Ovary (tissue), 9 donors: ENCODE results near the gene USP49. TPM values are rescaled to one million over a fixed set of nuclear protein-coding genes. Genes with fewer than 3 reads are reported as not detected.
"Not testable (repeated sequence)": the region's sequence is repeated elsewhere in the genome, so short reads cannot be mapped to it uniquely, and the experiment has no call there.

Experiments
- DNase-seq, 5 donors: peaks; one replicate each; pipeline ENCODE4 v3.0.0-alpha.2; 2019 to 2020
- H3K27ac ChIP-seq, 2 donors: fragments of 200-600 bp; one replicate each; pipeline versions ENCODE4 v1.5.1 to v1.8.0; 2019 to 2022
- H3K27me3 ChIP-seq: fragments of 200-600 bp; one replicate; pipeline ENCODE4 v1.8.0; 2022
- H3K36me3 ChIP-seq: fragments of 200-600 bp; sonication (generic); one replicate; pipeline ENCODE4 v1.5.1; 2019
- H3K4me1 ChIP-seq: one replicate; pipeline ENCODE4 v1.8.1; 2013; ENCODE audit warnings: mild to moderate bottlenecking, moderate library complexity; ENCODE audit not compliant: insufficient read depth
- H3K4me3 ChIP-seq: fragments of 200-600 bp; sonication (generic); one replicate; pipeline ENCODE4 v1.5.1; 2017
- H3K9me3 ChIP-seq, 2 donors: fragments of 200-600 bp in 1 of 2; sonication (generic) in 1 of 2; one replicate each; pipeline versions ENCODE4 v1.5.1 to v1.8.1; 2013 to 2019; ENCODE audit warnings: mild to moderate bottlenecking in 1 of 2, moderate library complexity in 1 of 2
- CTCF ChIP-seq, 3 donors: fragments of 450-650 bp in 2 of 3; fragments of 200-600 bp in 1 of 3; IDR thresholded peaks; one replicate each; pipeline versions ENCODE4 v1.5.1 to v1.8.0; 2016 to 2022; ENCODE audit warnings: antibody characterized with exemption in 3 of 3, mild to moderate bottlenecking in 1 of 3
- EP300 ChIP-seq: sonication (generic); formaldehyde crosslinking; IDR thresholded peaks from one replicate; pipeline ENCODE4 v1.6.1; 2017; ENCODE audit warnings: antibody characterized with exemption
- POLR2A ChIP-seq: fragments of 450-650 bp; IDR thresholded peaks from one replicate; pipeline ENCODE4 v1.6.1; 2017; ENCODE audit warnings: antibody characterized with exemption, mild to moderate bottlenecking, moderate library complexity
- WGBS, 3 donors: extraction: QIAGEN DNeasy Blood & Tissue Kit in 1 of 3; methylation state at CpG; one replicate each; pipeline versions ENCODE4 v1.1.5 to v1.1.7; 2013 to 2017; 5-methylcytosine and 5-hydroxymethylcytosine counted together
- intact Hi-C, 4 donors: fragments of 100-400 bp; cut with DNase I; formaldehyde crosslinking; loops; one replicate each; pipeline versions ENCODE4 v1.11.0 to v1.15.1; 2022 to 2023
- polyA plus RNA-seq, 2 donors: library from polyadenylated mRNA; stranded (reverse); fragments of 200-250 nt in 1 of 2; fragments of 350-450 nt in 1 of 2; fragmentation: Illumina TruSeq in 1 of 2; extraction: RNeasy Lipid Tissue Mini Kit (QIAGEN cat#74804) in 1 of 2; gene quantifications; one replicate each; pipeline ENCODE4 v1.2.3, GENCODE V29; 2013 to 2014
- total RNA-seq, 7 donors: library from RNA; depleted of rRNA in 2 of 7; stranded (reverse); fragments of >200 nt in 2 of 7; fragmentation: NEBNext Ultra II Directional in 3 of 7; extraction: Animal tissue kit (Norgen Biotek cat#: 25700) in 3 of 7; gene quantifications; one replicate each; pipeline versions ENCODE4 v1.1.0 to v1.2.4, GENCODE V29; 2016 to 2023
- donor health status: DM: no; HTN: no; CAD: no; lungs with moderate emphysema.
- donor health status: DM: no; HTN: no; CAD: no.
- donor health status: Bipolar disorder and iron deficiency.
- donor health status: DM: yes; HTN: yes; CAD: no.
- donor health status: DM: no; HTN: no; CAD: no.
- donor health status: DM: yes; HTN: yes; CAD: no.

The USP49 gene
- total and polyA plus RNA-seq, 9 donors, result 2.0 to 5.1 (median 3.1) TPM

DNA sequence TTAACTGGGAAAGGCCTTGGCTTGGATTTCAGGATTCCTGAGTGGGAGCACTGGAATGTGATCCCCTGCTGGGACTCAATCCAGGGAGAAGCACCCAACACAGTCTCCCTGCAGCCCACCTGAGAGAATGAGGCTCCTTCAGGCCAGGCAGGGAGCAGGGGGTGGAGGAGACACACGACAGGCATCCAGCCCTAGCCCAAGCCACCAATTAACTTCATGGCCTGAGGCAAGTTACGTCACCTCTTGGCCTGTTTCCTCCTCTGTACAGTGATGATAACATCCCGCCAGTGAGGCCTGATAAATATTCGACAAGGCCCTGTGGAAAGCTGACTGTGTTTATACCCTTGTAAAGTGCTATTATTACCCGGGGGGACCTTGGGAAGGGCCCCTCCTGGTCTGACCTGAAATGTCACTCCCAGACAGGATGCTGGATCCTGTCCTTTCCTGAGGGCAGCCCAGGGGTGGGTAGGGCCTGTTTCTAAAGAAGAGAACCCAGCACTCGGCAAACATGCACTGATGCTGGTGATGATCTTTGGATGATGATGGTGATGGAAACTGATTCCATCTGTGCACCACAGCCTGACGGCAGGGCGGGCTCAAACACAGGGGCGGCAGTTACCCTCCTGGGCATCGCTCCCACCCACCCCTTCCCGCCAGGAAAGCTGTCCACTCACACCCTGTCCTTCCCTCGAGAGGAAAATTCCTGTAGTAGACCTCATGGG is 127.9 kb downstream of the USP49 start:
- H3K27me3 ChIP-seq, result no peaks in the 10 kb centered on the region
- DNase-seq, result peak in 2 of 5 donors; percentile 43 to 66
- H3K36me3 ChIP-seq, result no peaks in the 10 kb centered on the region
- WGBS, 3 donors, result 37 to 39% (median 37%) methylated on average over 12 of the region's 12 CpGs
- H3K4me3 ChIP-seq, result no peak overlapping the region
- H3K9me3 ChIP-seq, result no peaks in the 10 kb centered on the region
- TF ChIP-seq POLR2A, result no peak
- TF ChIP-seq CTCF (IDR thresholded peaks at IDR 0.05), result no peak
- no peak for TF ChIP-seq EP300
- no peak overlapping the region for H3K27ac ChIP-seq
- H3K4me1 ChIP-seq, result no peaks in the 10 kb centered on the region
- intact Hi-C loops, result no loop called here

- H3K27me3 ChIP-seq, intact Hi-C loops, H3K4me3 ChIP-seq, H3K4me1 ChIP-seq, H3K9me3 ChIP-seq, H3K27ac ChIP-seq, H3K36me3 ChIP-seq, DNase-seq: not testable (repeated sequence)
- WGBS, 3 donors, result 88 to 96% (median 89%) methylated on average over 4 of the region's 4 CpGs
Observed at GRCh38 chr6:41766043-41766664, 129.0 kb downstream of the USP49 start.

GRCh38 chr6:41763470-41763869 is 131.7 kb downstream of the USP49 start:
- intact Hi-C loops, result no loop called here
- H3K4me1 ChIP-seq, result no peaks in the 10 kb centered on the region
- no peak for DNase-seq
- TF ChIP-seq POLR2A, result no peak
- no peak for TF ChIP-seq EP300
- TF ChIP-seq CTCF (IDR thresholded peaks at IDR 0.05), result no peak
- no peak overlapping the region for H3K27ac ChIP-seq
- H3K36me3 ChIP-seq, result no peaks in the 10 kb centered on the region
- H3K9me3 ChIP-seq, result no peaks in the 10 kb centered on the region
- no peaks in the 10 kb centered on the region for H3K27me3 ChIP-seq
- WGBS, 3 donors, result 20 to 36% (median 34%) methylated on average over 2 of the region's 2 CpGs
- no peak overlapping the region for H3K4me3 ChIP-seq

- DNase-seq, result no peak
- Histone ChIP-seq H3K9me3 (no peaks in the 10 kb centered on the region), H3K36me3 (no peaks in the 10 kb centered on the region), H3K27me3 (no peaks in the 10 kb centered on the region), H3K4me1 (no peaks in the 10 kb centered on the region), H3K27ac (no peak overlapping the region), H3K4me3 (no peak overlapping the region)
- WGBS, 3 donors, result 67 to 87% (median 84%) methylated on average over 2 of the region's 2 CpGs
- intact Hi-C loops, result no loop called here
- TF ChIP-seq CTCF (IDR thresholded peaks at IDR 0.05), result no peak
- TF ChIP-seq EP300, result no peak
- no peak for TF ChIP-seq POLR2A
Observed at GRCh38 chr6:41759905-41760579, 135.1 kb downstream of the USP49 start.
